Measurements from ENCODE around the gene DCTPP1.

GRCh38 chr16:30430428-30430970 lies 669 bp upstream of the DCTPP1 start:
- no peak for TF ChIP-seq CTCF (IDR thresholded peaks at IDR 0.05)
- TF ChIP-seq CHD2 (IDR thresholded peaks at IDR 0.05; ENCODE audit: low read length, partially characterized antibody), result no peak
